ENCODE measurements around the gene ABCC6.
"Not testable (repeated sequence)": the region's sequence is repeated elsewhere in the genome, so short reads cannot be mapped to it uniquely, and the experiment has no call there.

DNA sequence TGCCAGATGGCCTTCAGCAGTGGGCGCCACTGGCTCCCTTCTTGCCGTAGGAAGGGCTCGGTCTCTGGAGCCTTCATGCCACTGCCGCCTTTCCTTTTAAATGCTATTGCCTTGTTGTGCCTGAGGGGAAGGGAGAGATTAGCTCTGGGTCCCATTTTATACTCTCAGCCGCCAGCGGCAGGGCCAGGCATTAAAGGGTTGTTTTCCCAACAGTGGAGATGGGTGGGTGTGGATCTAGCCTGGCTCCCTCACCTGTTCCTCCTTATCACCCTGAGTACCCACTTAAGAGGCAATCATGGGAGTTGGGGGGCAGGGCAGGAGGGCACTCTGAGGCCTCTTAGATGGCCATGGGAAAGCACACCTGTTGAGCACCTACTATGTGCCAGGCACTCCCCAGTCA lies 19.8 kb downstream of the ABCC6 start:
- TF ChIP-seq, protein P1, sequence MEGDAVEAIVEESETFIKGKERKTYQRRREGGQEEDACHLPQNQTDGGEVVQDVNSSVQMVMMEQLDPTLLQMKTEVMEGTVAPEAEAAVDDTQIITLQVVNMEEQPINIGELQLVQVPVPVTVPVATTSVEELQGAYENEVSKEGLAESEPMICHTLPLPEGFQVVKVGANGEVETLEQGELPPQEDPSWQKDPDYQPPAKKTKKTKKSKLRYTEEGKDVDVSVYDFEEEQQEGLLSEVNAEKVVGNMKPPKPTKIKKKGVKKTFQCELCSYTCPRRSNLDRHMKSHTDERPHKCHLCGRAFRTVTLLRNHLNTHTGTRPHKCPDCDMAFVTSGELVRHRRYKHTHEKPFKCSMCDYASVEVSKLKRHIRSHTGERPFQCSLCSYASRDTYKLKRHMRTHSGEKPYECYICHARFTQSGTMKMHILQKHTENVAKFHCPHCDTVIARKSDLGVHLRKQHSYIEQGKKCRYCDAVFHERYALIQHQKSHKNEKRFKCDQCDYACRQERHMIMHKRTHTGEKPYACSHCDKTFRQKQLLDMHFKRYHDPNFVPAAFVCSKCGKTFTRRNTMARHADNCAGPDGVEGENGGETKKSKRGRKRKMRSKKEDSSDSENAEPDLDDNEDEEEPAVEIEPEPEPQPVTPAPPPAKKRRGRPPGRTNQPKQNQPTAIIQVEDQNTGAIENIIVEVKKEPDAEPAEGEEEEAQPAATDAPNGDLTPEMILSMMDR (IDR thresholded peaks at IDR 0.05 in 4 of 5, conservative IDR thresholded peaks at IDR 0.05 in 1 of 5), result not testable (repeated sequence)
- not testable (repeated sequence) for TF ChIP-seq POLR2A (IDR thresholded peaks at IDR 0.05)
